T-helper 1 cell (primary cell): ENCODE data around the gene CD8B.

Experiments
- DNase-seq, 5 donors: peaks; one replicate each; pipeline ENCODE4 v3.0.0-alpha.2; 2012 to 2020

The CD8B gene

GRCh38 chr2:86794861-86795260 is 66.8 kb downstream of the CD8B start:
- no peak for DNase-seq

- no peak for DNase-seq
Observed at GRCh38 chr2:86793752-86794151, 67.9 kb downstream of the CD8B start.

GRCh38 chr2:86791573-86791972 is 70.1 kb downstream of the CD8B start:
- no peak for DNase-seq

GRCh38 chr2:86790676-86791572 is 70.8 kb downstream of the CD8B start, which contains the start of gene CD8A:
Gene CD8A, minus strand, starts transcription at chr2:86790913. Its CDS starts 88 bp downstream, at chr2:86790825.
- peak in 1 of 5 donors; percentile 39 for DNase-seq

GRCh38 chr2:86790134-86790675 is 71.5 kb downstream of the CD8B start:
- no peak for DNase-seq

GRCh38 chr2:86789687-86790133 is 72.0 kb downstream of the CD8B start:
- no peak for DNase-seq

- no peak for DNase-seq
Observed at GRCh38 chr2:86788881-86789686, 72.6 kb downstream of the CD8B start.

- DNase-seq: no peak
Observed at GRCh38 chr2:86788165-86788564, 73.5 kb downstream of the CD8B start.

GRCh38 chr2:86787736-86788135 is 74.0 kb downstream of the CD8B start:
- DNase-seq: no peak

GRCh38 chr2:86786001-86786536 is 75.6 kb downstream of the CD8B start:
- no peak for DNase-seq

- no peak for DNase-seq
Observed at GRCh38 chr2:86785456-86785855, 76.2 kb downstream of the CD8B start.

- no peak for DNase-seq
Observed at GRCh38 chr2:86783615-86784339, 77.9 kb downstream of the CD8B start.

- no peak for DNase-seq
Observed at GRCh38 chr2:86782748-86783147, 78.9 kb downstream of the CD8B start.

GRCh38 chr2:86781363-86781762 is 80.3 kb downstream of the CD8B start:
- no peak for DNase-seq

GRCh38 chr2:86779971-86780370 is 81.7 kb downstream of the CD8B start:
- no peak for DNase-seq

GRCh38 chr2:86778957-86779356 is 82.7 kb downstream of the CD8B start:
- DNase-seq: no peak

GRCh38 chr2:86776532-86776931 is 85.2 kb downstream of the CD8B start:
- DNase-seq: no peak

- DNase-seq: no peak
Observed at GRCh38 chr2:86775338-86775737, 86.3 kb downstream of the CD8B start.

- DNase-seq: no peak
Observed at GRCh38 chr2:86774862-86775261, 86.8 kb downstream of the CD8B start.

- no peak for DNase-seq
Observed at GRCh38 chr2:86772611-86773010, 89.1 kb downstream of the CD8B start.

- no peak for DNase-seq
Observed at GRCh38 chr2:86770816-86771301, 90.8 kb downstream of the CD8B start.

- DNase-seq: no peak
Observed at GRCh38 chr2:86769838-86770237, 91.8 kb downstream of the CD8B start.
